ENCODE results near the gene MED7.
A peak's percentile ranks its signal among the peaks of the same experiment; 100 is the strongest.
"Not testable (repeated sequence)": the region's sequence is repeated elsewhere in the genome, so short reads cannot be mapped to it uniquely, and the experiment has no call there.

MED7 gene

GRCh38 chr5:157142317-157143126 is at the start of gene MED7:
Gene MED7 (minus strand): TSS chr5:157142865. CDS start chr5:157139431, 3,434 bp downstream.
- DNase-seq (ENCODE audit: low read depth), result peak; percentile 86

GRCh38 chr5:157189223-157189622 is 46.6 kb upstream of the MED7 start:
- DNase-seq (ENCODE audit: low read depth), result no peak

- no peak for DNase-seq (ENCODE audit: low read depth)
Observed at GRCh38 chr5:157188270-157188669, 45.6 kb upstream of the MED7 start.

GRCh38 chr5:157187046-157187754 is 44.5 kb upstream of the MED7 start:
- no peak for DNase-seq (ENCODE audit: low read depth)

- no peak for DNase-seq (ENCODE audit: low read depth)
Observed at GRCh38 chr5:157186309-157187045, 43.8 kb upstream of the MED7 start.

- DNase-seq (ENCODE audit: low read depth), result not testable (repeated sequence)
Observed at GRCh38 chr5:157185122-157185521, 42.5 kb upstream of the MED7 start.

- DNase-seq (ENCODE audit: low read depth), result no peak
Observed at GRCh38 chr5:157184117-157184670, 41.5 kb upstream of the MED7 start.

- no peak for DNase-seq (ENCODE audit: low read depth)
Observed at GRCh38 chr5:157182143-157182757, 39.6 kb upstream of the MED7 start.

- no peak for DNase-seq (ENCODE audit: low read depth)
Observed at GRCh38 chr5:157180374-157181264, 38.0 kb upstream of the MED7 start, which contains the start of gene ITK. Gene ITK (plus strand): TSS chr5:157180840. CDS start chr5:157180978, 138 bp downstream.

- DNase-seq (ENCODE audit: low read depth), result no peak
Observed at GRCh38 chr5:157178966-157179365, 36.3 kb upstream of the MED7 start.

- DNase-seq (ENCODE audit: low read depth), result no peak
Observed at GRCh38 chr5:157177953-157178352, 35.3 kb upstream of the MED7 start.

GRCh38 chr5:157175071-157175612 is 32.5 kb upstream of the MED7 start:
- no peak for DNase-seq (ENCODE audit: low read depth)

GRCh38 chr5:157172403-157172802 is 29.7 kb upstream of the MED7 start:
- peak; percentile 40 for DNase-seq (ENCODE audit: low read depth)

- no peak for DNase-seq (ENCODE audit: low read depth)
Observed at GRCh38 chr5:157168286-157168685, 25.6 kb upstream of the MED7 start.

GRCh38 chr5:157167214-157167621 is 24.6 kb upstream of the MED7 start:
- DNase-seq (ENCODE audit: low read depth), result no peak

- no peak for DNase-seq (ENCODE audit: low read depth)
Observed at GRCh38 chr5:157166214-157167213, 23.8 kb upstream of the MED7 start, which contains the start of gene GARIN3. Gene GARIN3 (minus strand): TSS chr5:157166264. CDS start chr5:157166168, 96 bp downstream.

- DNase-seq (ENCODE audit: low read depth), result no peak
Observed at GRCh38 chr5:157165668-157166067, 23.0 kb upstream of the MED7 start.

GRCh38 chr5:157165261-157165660 is 22.6 kb upstream of the MED7 start:
- no peak for DNase-seq (ENCODE audit: low read depth)

GRCh38 chr5:157164521-157164920 is 21.9 kb upstream of the MED7 start:
- DNase-seq (ENCODE audit: low read depth), result no peak
